ENCODE measurements around the gene ZNF672.

ZNF672 gene

DNA sequence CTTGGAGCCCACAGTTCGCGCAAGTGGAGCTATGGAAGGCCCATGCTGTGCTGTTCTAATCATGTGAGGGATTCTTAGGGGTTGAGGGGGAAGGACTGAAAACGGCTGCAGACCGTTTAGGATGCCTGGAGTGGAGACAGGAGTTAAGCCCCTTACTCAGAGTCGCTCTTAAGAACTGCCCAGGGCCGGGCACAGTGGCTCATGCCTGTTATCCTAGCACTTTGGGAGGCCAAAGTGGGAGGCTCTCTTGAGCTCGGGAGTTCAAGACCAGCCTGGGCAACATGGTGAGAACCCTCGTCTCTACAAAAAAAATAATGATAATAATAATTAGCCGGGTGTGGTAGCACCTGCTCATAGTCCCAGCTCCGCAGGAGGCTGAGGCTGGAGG, 1.1 kb downstream of the ZNF672 start:
- H2AFZ ChIP-seq (ENCODE audit: low read length) = peak overlapping the region; percentile 94
- H3K23ac ChIP-seq (ENCODE audit: low read depth, low read length, poor library complexity) = peak overlapping the region; percentile 37
- H3K9ac ChIP-seq (ENCODE audit: low read depth, low read length, poor library complexity) = peak overlapping the region; percentile 50
- no peak overlapping the region for H2BK5ac ChIP-seq (ENCODE audit: low read length)
- peaks cover 3% of the 10 kb centered on the region for H3K79me1 ChIP-seq (ENCODE audit: low read depth, low read length)
- no peak overlapping the region for H3K14ac ChIP-seq (ENCODE audit: low read length)
- H3K4me2 ChIP-seq (ENCODE audit: insufficient read depth, low read length, poor library complexity, severe bottlenecking) = peak overlapping the region; percentile 72
- H2BK15ac ChIP-seq (ENCODE audit: low read length) = no peak overlapping the region
- no CpG with 5 or more reads among the region's 10 CpGs for WGBS, 2 donors (ENCODE audit: extremely low coverage in 2 of 2, insufficient read length in 2 of 2, insufficient replicate concordance in 1 of 2)
- H2AK5ac ChIP-seq (ENCODE audit: low read depth, low read length) = peak overlapping the region; percentile 18
- no peak overlapping the region for H4K8ac ChIP-seq (ENCODE audit: low read depth, low read length)
- H3K27me3 ChIP-seq (ENCODE audit: control insufficient read depth in 3 of 3, insufficient read depth in 3 of 3, low read depth in 1 of 3, low read length in 3 of 3) = no peaks in the 10 kb centered on the region
- H3K4me1 ChIP-seq (ENCODE audit: control insufficient read depth in 2 of 2, insufficient read depth in 1 of 2, low read depth in 1 of 2, low read length in 2 of 2) = peaks cover 4% of the 10 kb centered on the region in 2 donors
- peaks cover 4 to 21% of the 10 kb centered on the region in 2 donors for H3K36me3 ChIP-seq (replicated peaks in 1 of 2; ENCODE audit: control insufficient read depth in 2 of 2, insufficient read depth in 2 of 2, low read length in 2 of 2)
- no peak for DNase-seq (ENCODE audit: low spot score)
- H4K91ac ChIP-seq (ENCODE audit: low read depth, low read length, poor library complexity) = no peak overlapping the region
- H3K4ac ChIP-seq (ENCODE audit: low read length) = no peak overlapping the region
- peak overlapping the region; percentile 82 to 98 for H3K4me3 ChIP-seq (ENCODE audit: low read length in 2 of 2)
- H2BK12ac ChIP-seq (ENCODE audit: low read length) = no peak overlapping the region
- H3K27ac ChIP-seq (replicated peaks; ENCODE audit: low read length) = peak overlapping the region; percentile 55
- no peak overlapping the region for H2BK120ac ChIP-seq (ENCODE audit: low read depth, low read length)
- peak overlapping the region; percentile 9 for H3K18ac ChIP-seq (ENCODE audit: low read length)
- H3K9me3 ChIP-seq (replicated peaks in 1 of 2; ENCODE audit: control insufficient read depth in 2 of 2, insufficient read depth in 1 of 2, low read depth in 1 of 2, low read length in 2 of 2) = no peaks in the 10 kb centered on the region

DNA sequence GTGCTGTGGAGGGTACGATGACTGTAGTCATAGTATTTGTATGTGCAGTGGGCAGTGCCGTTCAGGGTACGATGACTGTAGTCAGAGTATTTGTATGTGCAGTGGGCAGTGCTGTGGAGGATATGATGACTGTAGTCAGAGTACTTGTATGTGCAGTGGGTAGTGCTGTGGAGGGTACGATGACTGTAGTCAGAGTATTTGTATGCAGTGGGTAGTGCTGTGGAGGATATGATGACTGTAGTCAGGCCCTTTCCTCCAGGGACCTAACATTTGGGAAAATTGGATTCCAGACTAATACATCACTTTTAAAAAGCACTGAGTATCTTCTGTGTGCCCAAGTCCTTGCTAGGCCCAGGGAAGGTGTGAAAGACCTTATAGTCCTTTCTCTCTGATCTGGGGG, 2.9 kb downstream of the ZNF672 start:
- H2BK5ac ChIP-seq (ENCODE audit: low read length) = no peak overlapping the region
- no CpG with 5 or more reads among the region's 4 CpGs for WGBS, 2 donors (ENCODE audit: extremely low coverage in 2 of 2, insufficient read length in 2 of 2, insufficient replicate concordance in 1 of 2)

DNA sequence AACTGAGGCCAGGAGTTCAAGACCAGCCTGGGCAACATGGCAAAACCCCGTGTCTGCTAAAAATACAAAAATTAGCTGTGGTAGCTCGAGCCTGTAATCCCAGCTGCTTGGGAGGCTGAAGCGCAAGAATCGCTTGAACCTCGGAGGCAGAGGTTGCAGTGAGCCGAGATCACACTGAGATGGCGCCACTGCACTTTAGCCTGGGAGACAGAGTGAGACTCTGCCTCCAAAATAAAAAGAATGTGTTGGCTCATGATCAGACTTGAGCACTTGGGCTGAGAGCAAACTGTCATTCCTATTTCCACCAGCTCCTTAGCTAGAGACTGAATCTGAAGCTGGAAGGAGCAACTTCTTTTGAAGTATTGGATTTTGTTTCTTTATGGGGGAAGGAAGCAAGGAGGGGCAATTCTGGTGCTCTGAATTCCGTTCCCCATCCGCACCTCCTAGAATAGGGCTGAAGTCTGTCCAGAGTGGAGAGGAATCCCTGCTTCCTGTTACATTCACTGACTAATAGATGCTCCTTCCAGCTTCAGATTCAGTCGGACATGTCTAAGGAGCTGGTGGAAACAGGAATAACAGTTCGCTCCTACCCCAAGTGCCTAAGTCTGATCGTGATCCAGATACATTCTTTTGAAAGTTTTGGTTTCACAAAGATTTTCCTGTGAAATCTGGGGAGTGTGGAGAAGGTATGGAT, 3.8 kb downstream of the ZNF672 start:
- DNase-seq (ENCODE audit: low spot score) = peak; percentile 26
- no CpG with 5 or more reads among the region's 12 CpGs for WGBS, 2 donors (ENCODE audit: extremely low coverage in 2 of 2, insufficient read length in 2 of 2, insufficient replicate concordance in 1 of 2)
- Histone ChIP-seq H3K9ac (ENCODE audit: low read depth, low read length, poor library complexity) (no peak overlapping the region), H2AK5ac (ENCODE audit: low read depth, low read length) (no peak overlapping the region), H3K36me3 (replicated peaks in 1 of 2; ENCODE audit: control insufficient read depth in 2 of 2, insufficient read depth in 2 of 2, low read length in 2 of 2) (peaks cover 22 to 48% of the 10 kb centered on the region in 2 donors), H3K9me3 (replicated peaks in 1 of 2; ENCODE audit: control insufficient read depth in 2 of 2, insufficient read depth in 1 of 2, low read depth in 1 of 2, low read length in 2 of 2) (peaks cover 0 to 2% of the 10 kb centered on the region in 2 donors), H3K4me3 (ENCODE audit: low read length in 2 of 2) (no peak overlapping the region), H2BK15ac (ENCODE audit: low read length) (no peak overlapping the region), H4K91ac (ENCODE audit: low read depth, low read length, poor library complexity) (no peak overlapping the region), H2BK12ac (ENCODE audit: low read length) (no peak overlapping the region), H2AFZ (ENCODE audit: low read length) (no peak overlapping the region), H3K4ac (ENCODE audit: low read length) (no peak overlapping the region), H3K4me1 (ENCODE audit: control insufficient read depth in 2 of 2, insufficient read depth in 1 of 2, low read depth in 1 of 2, low read length in 2 of 2) (peaks cover 4% of the 10 kb centered on the region in 2 donors), H3K27me3 (ENCODE audit: control insufficient read depth in 3 of 3, insufficient read depth in 3 of 3, low read depth in 1 of 3, low read length in 3 of 3) (no peaks in the 10 kb centered on the region), H2BK120ac (ENCODE audit: low read depth, low read length) (no peak overlapping the region), H3K14ac (ENCODE audit: low read length) (no peak overlapping the region), H3K18ac (ENCODE audit: low read length) (no peak overlapping the region), H2BK5ac (ENCODE audit: low read length) (no peak overlapping the region), H3K4me2 (ENCODE audit: insufficient read depth, low read length, poor library complexity, severe bottlenecking) (no peak overlapping the region), H3K79me1 (ENCODE audit: low read depth, low read length) (peaks cover 3% of the 10 kb centered on the region), H4K8ac (ENCODE audit: low read depth, low read length) (no peak overlapping the region), H3K23ac (ENCODE audit: low read depth, low read length, poor library complexity) (no peak overlapping the region), H3K27ac (replicated peaks; ENCODE audit: low read length) (no peak overlapping the region)

More for the DNA sequence above, 2.9 kb downstream of the ZNF672 start:
- no peak for DNase-seq (ENCODE audit: low spot score)
- Histone ChIP-seq H3K14ac (ENCODE audit: low read length) (no peak overlapping the region), H3K4me3 (ENCODE audit: low read length in 2 of 2) (no peak overlapping the region), H2AK5ac (ENCODE audit: low read depth, low read length) (no peak overlapping the region), H3K18ac (ENCODE audit: low read length) (no peak overlapping the region), H3K4me2 (ENCODE audit: insufficient read depth, low read length, poor library complexity, severe bottlenecking) (no peak overlapping the region), H4K91ac (ENCODE audit: low read depth, low read length, poor library complexity) (no peak overlapping the region), H3K79me1 (ENCODE audit: low read depth, low read length) (peaks cover 3% of the 10 kb centered on the region), H4K8ac (ENCODE audit: low read depth, low read length) (no peak overlapping the region), H2BK120ac (ENCODE audit: low read depth, low read length) (no peak overlapping the region), H2BK12ac (ENCODE audit: low read length) (no peak overlapping the region), H3K9me3 (replicated peaks in 1 of 2; ENCODE audit: control insufficient read depth in 2 of 2, insufficient read depth in 1 of 2, low read depth in 1 of 2, low read length in 2 of 2) (peaks cover 0 to 2% of the 10 kb centered on the region in 2 donors), H3K9ac (ENCODE audit: low read depth, low read length, poor library complexity) (no peak overlapping the region), H3K27me3 (ENCODE audit: control insufficient read depth in 3 of 3, insufficient read depth in 3 of 3, low read depth in 1 of 3, low read length in 3 of 3) (no peaks in the 10 kb centered on the region), H3K4ac (ENCODE audit: low read length) (no peak overlapping the region), H3K4me1 (ENCODE audit: control insufficient read depth in 2 of 2, insufficient read depth in 1 of 2, low read depth in 1 of 2, low read length in 2 of 2) (peaks cover 4% of the 10 kb centered on the region in 2 donors), H3K23ac (ENCODE audit: low read depth, low read length, poor library complexity) (no peak overlapping the region), H3K36me3 (replicated peaks in 1 of 2; ENCODE audit: control insufficient read depth in 2 of 2, insufficient read depth in 2 of 2, low read length in 2 of 2) (peaks cover 15 to 39% of the 10 kb centered on the region in 2 donors), H2BK15ac (ENCODE audit: low read length) (no peak overlapping the region), H3K27ac (replicated peaks; ENCODE audit: low read length) (no peak overlapping the region), H2AFZ (ENCODE audit: low read length) (no peak overlapping the region)

DNA sequence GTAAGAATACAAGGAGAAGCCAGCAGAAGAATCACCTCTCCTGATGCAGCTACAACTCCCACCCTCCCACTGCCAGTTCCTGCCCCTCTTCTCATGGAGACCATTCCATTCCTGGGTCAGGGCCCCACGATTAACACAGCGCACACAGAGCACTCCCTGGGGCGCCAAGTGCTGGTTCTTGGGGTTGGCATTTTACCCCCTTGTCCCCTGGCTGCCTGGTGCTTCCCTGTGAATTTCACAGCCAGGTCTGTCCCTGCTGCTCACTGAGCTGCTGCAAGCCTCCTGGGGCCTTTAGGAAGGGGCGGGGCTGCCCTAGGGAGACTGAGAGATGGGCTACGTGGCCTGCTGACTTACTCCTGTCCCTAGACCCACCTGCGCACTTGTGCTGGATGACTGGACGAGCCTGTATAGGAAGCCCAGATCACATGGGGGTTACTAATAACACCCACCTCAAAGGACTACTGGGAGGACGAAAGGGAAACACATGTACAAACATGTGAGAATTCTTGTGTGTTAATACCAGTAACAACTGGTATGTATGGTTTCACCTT, 4.8 kb downstream of the ZNF672 start:
- H3K4ac ChIP-seq (ENCODE audit: low read length) = no peak overlapping the region
- no peak overlapping the region for H3K23ac ChIP-seq (ENCODE audit: low read depth, low read length, poor library complexity)
- peaks cover 0 to 2% of the 10 kb centered on the region in 2 donors for H3K9me3 ChIP-seq (replicated peaks in 1 of 2; ENCODE audit: control insufficient read depth in 2 of 2, insufficient read depth in 1 of 2, low read depth in 1 of 2, low read length in 2 of 2)
- H2BK15ac ChIP-seq (ENCODE audit: low read length) = no peak overlapping the region
- no peak overlapping the region for H3K9ac ChIP-seq (ENCODE audit: low read depth, low read length, poor library complexity)
- peaks cover 31 to 57% of the 10 kb centered on the region in 2 donors for H3K36me3 ChIP-seq (replicated peaks in 1 of 2; ENCODE audit: control insufficient read depth in 2 of 2, insufficient read depth in 2 of 2, low read length in 2 of 2)
- peaks cover 2 to 4% of the 10 kb centered on the region in 2 donors for H3K4me1 ChIP-seq (ENCODE audit: control insufficient read depth in 2 of 2, insufficient read depth in 1 of 2, low read depth in 1 of 2, low read length in 2 of 2)
- H3K14ac ChIP-seq (ENCODE audit: low read length) = no peak overlapping the region
- H2AK5ac ChIP-seq (ENCODE audit: low read depth, low read length) = no peak overlapping the region
- no peak overlapping the region for H3K18ac ChIP-seq (ENCODE audit: low read length)
- no peak overlapping the region for H2AFZ ChIP-seq (ENCODE audit: low read length)
- H2BK5ac ChIP-seq (ENCODE audit: low read length) = no peak overlapping the region
- H3K4me2 ChIP-seq (ENCODE audit: insufficient read depth, low read length, poor library complexity, severe bottlenecking) = no peak overlapping the region
- H2BK12ac ChIP-seq (ENCODE audit: low read length) = no peak overlapping the region
- no peak overlapping the region for H2BK120ac ChIP-seq (ENCODE audit: low read depth, low read length)
- WGBS, 2 donors (ENCODE audit: extremely low coverage in 2 of 2, insufficient read length in 2 of 2, insufficient replicate concordance in 1 of 2) = no CpG with 5 or more reads among the region's 8 CpGs
- no peak overlapping the region for H3K4me3 ChIP-seq (ENCODE audit: low read length in 2 of 2)
- peaks cover 5% of the 10 kb centered on the region for H3K79me1 ChIP-seq (ENCODE audit: low read depth, low read length)
- H3K27ac ChIP-seq (replicated peaks; ENCODE audit: low read length) = no peak overlapping the region
- no peaks in the 10 kb centered on the region for H3K27me3 ChIP-seq (ENCODE audit: control insufficient read depth in 3 of 3, insufficient read depth in 3 of 3, low read depth in 1 of 3, low read length in 3 of 3)
- H4K91ac ChIP-seq (ENCODE audit: low read depth, low read length, poor library complexity) = no peak overlapping the region
- no peak overlapping the region for H4K8ac ChIP-seq (ENCODE audit: low read depth, low read length)
- DNase-seq (ENCODE audit: low spot score) = no peak

All from neuronal stem cell (in vitro differentiated cells).